Activated T-cell treated with anti-CD3 and anti-CD28 coated beads for 48 hours (primary cell): ENCODE measurements around the gene SLC25A3.
"Not testable (repeated sequence)": the region's sequence is repeated elsewhere in the genome, so short reads cannot be mapped to it uniquely, and the experiment has no call there.

Experiments
- DNase-seq: peaks from one replicate; pipeline ENCODE4 v3.0.0-alpha.2; 2020; ENCODE audit warnings: low read depth

SLC25A3 gene

DNA sequence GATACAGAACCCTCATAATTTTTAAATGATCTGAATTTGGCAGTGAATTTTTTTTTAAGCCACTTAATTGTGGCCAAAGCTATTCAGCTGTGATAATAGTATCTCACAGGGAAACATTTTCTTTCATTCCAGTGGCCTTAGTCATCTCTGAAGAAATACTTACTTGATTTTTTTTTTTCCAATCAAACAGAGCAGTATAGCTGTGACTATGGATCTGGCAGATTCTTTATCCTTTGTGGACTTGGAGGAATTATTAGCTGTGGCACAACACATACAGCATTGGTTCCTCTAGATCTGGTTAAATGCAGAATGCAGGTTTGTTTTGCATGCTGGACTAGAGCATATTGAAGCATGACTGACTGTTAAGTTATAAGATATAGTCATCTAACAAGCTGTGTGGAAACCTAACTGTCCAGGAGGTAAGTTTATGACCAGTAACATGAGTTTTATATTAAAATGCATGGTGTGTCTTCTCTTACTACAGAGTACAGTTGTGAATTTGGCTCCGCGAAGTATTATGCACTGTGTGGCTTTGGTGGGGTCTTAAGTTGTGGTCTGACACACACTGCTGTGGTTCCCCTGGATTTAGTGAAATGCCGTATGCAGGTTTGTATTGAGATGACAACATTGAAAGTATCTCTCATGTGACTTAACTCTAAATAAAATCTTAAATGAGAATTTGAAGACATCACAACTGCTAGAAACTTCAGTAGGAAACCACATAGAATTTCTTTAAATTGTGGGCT, 1.9 kb downstream of the SLC25A3 start:
- DNase-seq = peak; percentile 7

DNA sequence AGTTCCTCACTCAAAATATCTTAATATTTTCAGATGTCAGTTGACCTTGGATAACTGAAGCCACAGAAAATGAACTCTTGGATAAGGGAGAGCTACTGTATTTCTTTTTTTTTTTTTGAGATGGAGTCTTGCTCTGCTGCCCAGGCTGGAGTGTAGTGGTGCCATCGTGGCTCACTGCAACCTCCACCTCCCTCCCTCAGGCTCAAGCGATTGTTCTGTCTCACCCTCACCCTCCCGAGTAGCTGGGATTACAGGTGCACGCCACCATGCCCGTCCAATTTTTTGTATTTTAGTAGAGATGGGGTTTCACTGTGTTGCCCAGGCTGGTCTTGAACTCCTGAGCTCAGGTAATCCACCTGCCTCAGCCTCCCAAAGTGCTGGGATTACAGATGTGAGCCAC, 3.8 kb downstream of the SLC25A3 start:
- not testable (repeated sequence) for DNase-seq

DNA sequence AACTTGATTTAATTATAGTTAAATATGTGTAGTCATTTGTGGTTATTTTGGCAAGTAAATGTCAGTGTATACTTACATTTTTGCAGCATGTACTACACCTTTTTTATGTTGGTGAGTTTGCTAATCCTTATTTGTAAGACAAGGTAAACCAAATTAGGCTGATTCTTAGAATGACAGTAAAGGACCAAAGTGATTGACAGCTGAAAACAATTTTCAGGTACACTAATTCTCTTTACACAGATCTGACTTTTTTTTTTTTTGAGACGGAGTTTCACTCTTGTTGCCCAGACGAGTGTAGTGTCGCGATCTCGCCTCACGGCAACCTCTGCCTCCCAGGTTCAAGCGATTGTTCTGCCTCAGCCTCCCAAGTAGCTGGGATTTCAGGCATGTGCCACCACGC, 8.4 kb downstream of the SLC25A3 start:
- no peak for DNase-seq

DNA sequence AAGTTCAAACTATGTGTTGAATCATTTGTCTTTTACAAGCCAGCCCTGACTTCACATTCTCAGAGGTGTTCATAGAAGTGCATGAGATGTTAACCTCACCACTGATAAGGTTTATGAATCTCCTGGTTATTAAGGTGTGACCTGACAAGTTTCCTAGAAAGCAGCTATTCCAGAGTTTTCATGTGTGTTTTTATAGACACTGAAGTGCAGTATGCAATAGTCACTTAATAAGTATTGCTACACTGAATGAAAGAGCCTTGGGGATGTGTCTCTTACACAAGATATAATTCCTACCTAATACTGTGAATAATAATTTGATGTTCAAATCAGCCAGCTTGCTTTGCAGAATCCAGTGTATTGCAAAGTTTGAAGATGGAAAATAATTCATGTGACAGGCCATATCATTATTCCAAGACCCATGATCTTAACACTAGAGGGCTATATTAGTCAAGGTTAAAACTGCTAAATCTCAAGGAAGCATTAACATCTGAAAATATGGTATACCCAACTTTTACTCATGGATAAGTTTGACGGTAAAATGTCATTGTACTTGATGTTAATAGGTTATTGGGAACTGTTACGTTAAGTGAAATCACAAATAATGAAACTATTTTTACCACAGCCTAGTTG, 13.0 kb downstream of the SLC25A3 start:
- no peak for DNase-seq

DNA sequence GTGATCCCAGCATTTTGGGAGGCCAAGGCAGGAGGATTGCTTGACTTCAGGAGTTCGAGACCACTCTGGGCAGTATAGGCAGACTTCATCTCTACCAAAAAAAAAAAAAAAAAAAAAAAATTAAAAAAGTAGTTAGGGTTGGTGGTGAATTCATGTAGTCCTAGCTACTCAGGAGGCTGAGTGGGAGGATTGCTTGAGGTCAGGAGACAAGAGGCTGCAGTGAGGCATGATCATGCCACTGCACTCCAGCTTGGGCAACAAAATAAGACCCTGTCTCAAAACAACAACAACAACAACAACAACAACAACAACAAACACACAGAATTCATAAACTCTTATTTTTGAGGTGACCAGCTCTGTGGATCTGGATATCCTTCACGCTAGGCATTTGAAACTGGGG, 17.1 kb downstream of the SLC25A3 start:
- no peak for DNase-seq

DNA sequence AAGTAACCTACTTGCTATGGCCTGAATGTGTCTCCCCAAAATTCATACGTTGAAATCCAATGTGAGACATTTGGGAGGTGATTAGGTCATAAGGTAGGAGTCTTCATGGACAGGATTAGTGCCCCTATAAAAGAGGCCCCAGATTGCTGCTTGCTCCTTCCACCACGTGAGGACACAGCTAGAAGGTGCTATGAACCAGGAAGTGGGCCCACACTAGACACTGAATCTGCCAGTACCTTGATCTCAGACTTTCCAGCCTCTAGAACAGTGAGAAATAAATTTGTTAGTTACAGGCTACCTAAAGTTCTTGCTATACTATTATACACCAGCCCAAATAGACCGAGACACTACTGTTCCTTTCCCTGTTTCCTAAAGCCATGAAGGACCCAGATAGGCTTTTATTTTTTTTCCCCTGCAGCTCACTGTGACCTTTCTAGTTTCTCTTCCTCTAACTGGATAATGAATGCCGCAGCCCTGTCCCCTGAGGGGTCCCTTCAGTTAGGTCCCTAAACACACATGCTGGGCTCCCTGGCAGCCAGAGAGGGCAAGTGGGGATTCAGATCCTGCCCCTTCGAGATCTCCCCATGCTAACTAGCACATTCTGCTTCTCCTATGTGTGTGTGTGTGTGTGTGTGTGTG, 19.3 kb downstream of the SLC25A3 start:
- no peak for DNase-seq

DNA sequence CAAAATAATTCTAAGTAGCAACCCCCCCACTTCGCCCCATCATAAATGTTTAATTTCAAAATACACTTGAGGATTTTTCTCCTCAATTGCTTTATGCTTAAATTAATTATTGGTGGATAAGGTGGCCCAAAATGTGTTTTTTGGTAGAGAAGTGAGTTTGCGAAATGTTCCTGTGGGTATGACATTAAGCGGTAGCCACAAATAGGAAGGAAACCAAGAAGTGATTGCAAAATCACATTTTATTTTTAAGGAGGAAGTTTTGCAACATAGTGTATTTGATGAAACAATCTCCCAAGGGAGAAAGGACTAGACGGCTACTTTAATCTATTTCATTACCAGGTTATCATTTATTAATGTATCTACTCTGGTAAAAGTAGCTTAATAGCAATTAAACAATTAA, 25.5 kb downstream of the SLC25A3 start:
- DNase-seq = no peak

DNA sequence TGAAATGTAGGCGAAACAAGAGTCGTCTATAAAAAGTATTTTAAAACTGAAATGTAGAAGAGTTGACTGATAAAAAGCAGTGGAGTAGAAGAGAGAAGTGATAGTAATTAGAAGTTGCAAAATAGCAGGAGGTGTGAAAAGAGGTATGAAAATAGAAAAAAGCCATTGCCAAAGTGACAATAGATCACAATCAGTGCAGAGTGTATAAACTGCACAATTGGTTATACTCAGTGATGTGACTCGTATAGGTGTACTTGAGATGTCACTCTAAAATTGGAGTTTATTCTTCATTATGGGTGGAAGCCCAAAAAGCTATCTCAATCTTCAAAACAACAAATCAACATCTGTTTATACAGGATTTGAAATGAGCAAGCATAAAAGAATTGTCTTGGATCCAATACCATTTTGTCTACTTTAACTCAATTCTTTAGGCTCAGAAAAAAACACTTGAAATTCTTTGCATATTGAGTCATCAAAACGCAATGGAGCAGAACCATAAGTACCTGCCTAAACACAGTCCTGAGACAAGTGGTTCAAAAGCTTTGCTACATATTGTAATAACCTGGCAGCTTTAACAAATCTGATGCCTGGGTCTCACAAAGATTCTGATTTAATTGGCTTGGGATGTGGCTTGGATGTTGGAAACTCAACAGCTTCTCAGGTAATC, 42.3 kb downstream of the SLC25A3 start:
- no peak for DNase-seq

DNA sequence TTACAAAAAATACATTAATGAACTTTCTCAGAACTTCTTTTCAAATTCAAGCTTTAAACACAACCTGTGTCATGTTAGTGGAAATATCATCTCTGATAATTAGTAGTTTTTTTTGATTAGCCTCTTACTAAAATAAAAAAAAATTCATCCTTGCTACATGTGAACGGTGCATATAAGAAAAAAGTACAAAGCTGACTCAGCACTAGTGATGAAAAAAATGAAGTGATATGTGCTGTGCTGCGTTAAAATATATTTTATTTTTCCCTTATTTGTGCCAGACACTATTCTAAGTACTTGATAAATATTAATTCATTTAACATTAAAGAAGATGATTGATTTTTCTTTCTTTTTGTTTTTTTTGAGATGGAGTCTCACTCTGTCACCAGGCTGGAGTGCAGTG, 43.6 kb downstream of the SLC25A3 start:
- DNase-seq = no peak

DNA sequence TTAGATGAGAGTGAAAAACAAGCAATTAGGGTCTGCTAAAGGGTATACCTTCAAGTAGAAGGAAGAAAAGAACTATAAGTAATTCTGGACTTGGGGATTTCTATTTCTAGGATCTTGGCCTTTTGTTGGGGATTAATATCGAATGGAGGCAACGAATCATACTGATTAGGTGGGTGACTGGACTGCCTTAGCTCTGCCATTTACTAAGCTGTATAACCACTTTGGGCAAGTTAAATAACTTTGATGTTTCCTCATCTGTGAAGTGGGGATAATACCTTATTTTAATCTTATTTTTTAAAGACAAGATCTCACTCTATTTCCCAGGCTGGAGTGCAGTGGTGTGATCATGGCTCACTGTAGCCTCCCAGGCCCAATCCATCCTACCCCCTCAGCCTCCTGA, 44.5 kb downstream of the SLC25A3 start:
- DNase-seq = no peak

DNA sequence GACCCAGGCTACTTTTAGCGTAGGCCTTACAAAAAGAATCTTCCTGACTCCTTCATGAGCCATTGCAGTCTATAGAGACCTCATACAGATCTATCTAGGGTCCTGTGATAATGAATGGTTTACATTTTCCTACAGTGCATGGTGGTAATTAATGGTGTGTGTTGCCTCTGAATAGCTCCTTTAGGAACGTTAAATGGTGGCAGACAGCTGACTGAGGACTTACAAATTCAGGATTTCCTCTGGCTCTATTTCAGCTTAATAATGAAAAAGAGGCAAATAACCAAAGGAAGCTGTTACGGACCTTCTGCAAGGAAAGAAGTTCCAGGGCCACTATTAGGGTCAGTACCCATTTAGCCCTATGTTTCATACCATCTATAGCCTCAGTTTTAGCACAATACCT, 46.0 kb downstream of the SLC25A3 start:
- DNase-seq = no peak

DNA sequence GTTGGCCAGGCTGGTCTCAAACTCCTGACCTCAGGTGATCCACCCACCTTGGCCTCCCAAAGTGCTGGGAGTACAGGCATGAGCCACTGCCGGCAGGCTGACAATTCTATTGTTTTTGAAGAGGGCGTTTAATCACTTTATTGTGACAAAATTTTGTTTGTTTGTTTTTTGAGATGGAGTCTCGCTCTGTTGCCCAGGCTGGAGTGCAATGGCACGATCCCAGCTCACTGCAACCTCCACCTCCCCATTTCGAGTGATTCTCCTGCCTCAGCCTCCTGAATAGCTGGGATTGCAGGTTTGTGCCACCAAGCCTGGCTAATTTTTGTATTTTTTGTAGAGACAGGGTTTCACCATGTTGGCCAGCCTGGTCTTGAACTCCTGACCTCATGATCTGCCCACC, 49.3 kb downstream of the SLC25A3 start:
- DNase-seq = not testable (repeated sequence)

DNA sequence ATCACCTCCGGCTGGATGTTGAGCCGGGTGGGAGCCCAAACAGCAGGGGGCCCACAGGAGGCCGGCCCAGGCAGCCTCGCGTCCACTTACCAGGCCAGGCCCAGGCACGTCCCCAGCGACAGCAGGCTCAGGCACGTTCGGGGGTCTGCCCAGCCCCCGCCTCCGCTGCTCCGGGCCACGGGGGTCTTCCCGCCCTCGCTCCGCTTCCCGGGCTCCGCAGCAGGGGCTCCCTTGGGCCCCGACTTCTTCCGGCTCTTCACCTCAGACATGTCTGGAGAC, 50.9 kb downstream of the SLC25A3 start:
- DNase-seq = no peak

DNA sequence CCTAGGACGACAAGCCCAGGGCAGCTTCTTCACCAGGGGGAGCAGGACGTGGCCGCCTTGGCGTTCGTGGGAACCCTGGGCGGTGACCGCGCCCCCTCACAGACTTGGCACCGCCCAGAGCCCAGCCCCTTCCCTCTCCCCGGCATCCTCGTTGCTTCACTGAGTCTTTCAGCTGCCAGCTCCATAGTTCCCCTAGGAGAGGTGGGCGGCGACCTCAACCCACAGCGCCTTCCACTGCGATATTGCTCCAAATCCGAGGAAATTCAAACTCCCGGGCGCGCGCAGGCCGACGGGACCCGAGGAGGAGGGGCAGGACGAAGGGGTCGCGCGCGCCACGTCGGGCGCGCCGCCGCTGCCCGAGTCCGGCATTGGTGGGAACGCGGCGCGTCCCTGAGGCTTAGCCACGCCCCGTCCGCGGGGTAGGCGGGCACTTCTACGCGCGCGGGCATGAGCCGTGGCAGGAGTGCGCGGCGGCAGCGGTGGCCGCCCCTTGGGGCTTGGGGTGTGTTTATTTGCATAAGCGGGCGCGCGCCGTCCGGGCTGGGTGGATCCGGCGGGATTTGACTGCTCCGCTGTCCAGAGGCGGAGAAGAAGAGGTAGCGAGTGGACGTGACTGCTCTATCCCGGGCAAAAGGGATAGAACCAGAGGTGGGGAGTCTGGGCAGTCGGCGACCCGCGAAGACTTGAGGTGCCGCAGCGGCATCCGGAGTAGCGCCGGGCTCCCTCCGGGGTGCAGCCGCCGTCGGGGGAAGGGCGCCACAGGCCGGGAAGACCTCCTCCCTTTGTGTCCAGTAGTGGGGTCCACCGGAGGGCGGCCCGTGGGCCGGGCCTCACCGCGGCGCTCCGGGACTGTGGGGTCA, 51.5 kb downstream of the SLC25A3 start, which contains the start of the genes APAF1 and IKBIP:
TSS of gene APAF1 (plus strand) at position 579 of the 860 bp plus-strand sequence. CDS start 3,070 bp downstream, outside the sequence.
TSS of gene IKBIP (minus strand) at position 77 of the 860 bp plus-strand sequence. CDS start 87 bp downstream, outside the sequence.
- peak; percentile 99 for DNase-seq

DNA sequence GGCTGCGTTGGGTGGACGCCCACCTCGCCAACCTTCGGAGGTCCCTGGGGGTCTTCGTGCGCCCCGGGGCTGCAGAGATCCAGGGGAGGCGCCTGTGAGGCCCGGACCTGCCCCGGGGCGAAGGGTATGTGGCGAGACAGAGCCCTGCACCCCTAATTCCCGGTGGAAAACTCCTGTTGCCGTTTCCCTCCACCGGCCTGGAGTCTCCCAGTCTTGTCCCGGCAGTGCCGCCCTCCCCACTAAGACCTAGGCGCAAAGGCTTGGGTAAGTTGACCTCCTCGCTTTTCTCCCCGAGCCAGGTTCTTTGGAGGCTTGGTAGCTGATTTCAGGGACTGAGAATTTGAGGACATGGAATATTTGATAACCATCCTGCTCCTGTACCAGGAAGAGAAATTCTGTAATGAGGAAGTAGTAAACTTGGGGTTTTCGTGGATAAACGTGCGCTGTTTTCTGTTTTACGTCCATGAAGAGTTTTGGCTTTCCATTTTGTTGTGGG, 52.1 kb downstream of the SLC25A3 start:
- DNase-seq = no peak

DNA sequence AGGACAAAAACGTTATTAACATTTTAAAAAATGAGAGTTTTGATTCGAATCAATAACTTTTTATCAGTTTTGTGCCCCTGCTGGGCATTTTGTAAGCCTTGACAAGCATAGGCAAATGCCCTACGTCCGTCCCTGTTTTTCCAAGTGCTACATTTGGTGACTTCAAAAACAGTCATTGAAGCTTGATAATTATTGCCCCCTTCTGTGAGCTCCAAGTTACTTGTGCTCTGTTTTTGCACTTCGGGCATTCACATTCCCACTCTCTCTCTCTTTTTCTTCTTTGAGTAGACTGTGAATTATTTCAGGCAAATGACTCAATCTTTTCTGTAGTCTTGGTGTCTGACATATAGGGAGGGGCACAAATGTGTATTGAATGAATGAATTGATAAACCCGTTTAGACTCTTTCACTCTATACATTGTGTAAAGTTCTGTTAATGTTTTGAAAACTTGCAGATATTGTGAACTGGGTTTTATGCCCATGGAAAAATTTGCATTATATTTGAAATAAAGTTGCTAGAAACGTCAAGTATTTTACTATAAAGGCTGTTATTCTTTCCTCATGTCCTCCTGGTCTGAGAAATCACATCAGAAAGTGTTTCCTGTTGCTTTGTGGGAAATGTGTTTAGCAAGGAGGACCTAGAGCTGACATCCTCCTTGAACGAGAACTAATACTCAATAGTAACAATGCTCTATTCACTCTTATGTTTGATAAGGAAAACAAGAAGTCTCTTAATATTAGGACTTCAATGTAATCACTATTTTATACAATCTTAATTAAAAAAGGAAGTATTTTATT, 53.0 kb downstream of the SLC25A3 start:
- no peak for DNase-seq

DNA sequence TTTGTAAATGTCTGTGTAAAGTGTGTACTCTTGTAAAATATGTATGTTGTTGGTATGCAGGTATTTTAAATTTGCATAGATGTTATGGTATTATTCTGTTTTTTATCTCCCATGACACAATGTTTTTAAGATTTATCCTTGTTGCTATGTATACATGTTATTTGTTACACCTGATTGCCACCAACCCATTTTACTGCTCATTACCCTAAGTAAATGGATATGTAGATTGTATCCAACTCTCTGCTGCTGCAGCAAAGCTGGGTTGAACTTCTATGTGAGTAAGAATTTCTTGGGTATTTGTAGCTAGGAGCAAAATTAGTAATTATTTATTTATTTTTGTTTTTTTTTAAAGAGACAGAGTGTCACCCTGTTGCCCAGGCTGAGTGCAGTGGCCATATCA, 57.8 kb downstream of the SLC25A3 start:
- DNase-seq = no peak

DNA sequence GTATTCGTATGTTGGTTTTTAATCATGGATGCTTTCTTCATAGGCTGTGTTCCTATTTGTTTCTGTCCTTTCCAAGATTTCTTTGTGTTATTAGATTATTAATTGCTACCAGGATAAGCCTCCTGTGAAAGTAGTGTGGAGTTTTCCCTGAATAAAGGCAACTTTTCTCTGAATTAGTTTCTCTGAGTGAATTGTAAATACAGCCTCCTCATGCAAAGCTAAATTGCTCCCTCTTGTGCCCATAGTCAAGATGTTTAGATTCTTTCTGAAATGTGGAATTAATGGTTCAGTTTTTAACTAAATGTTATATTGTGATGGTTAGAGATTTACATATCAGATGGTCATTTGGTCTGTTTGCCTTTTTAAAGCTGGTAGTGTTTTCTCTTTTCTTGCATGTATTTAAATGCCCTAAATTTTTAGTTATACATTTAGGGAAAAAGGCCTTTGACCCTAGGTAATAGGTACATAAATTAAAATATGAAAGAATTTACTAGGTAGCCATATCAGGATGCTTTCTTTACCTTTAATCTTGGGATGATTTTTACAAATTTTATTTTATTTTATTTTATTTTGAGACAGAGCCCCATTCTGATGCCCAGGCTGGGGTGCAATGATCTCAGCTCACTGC, 60.5 kb downstream of the SLC25A3 start:
- no peak for DNase-seq
